Gastrocnemius medialis (tissue), 4 donors: ENCODE results near the gene SLC25A22. TPM values are rescaled to one million over a fixed set of nuclear protein-coding genes. Genes with fewer than 3 reads are reported as not detected.

ENCODE experiments used
- ATAC-seq, 2 donors: fragments of 150-250 bp; one replicate each; pipeline ENCODE4 v1.9.1; 2016
- DNase-seq, 2 donors: peaks; one replicate each; pipeline ENCODE4 v3.0.0-alpha.2; 2019
- H3K27ac ChIP-seq, 4 donors: fragments of 200-600 bp; sonication (generic); 1 replicate in 1 of 4; 2 replicates in 3 of 4; pipeline ENCODE4 v1.5.1; 2016 to 2018; ENCODE audit warnings: mild to moderate bottlenecking in 2 of 4, moderate library complexity in 1 of 4
- H3K27me3 ChIP-seq, 3 donors: fragments of 200-600 bp; sonication (generic) in 2 of 3; 1 replicate in 1 of 3; 2 replicates in 2 of 3; pipeline versions ENCODE4 v1.5.1 to v1.6.0; 2016 to 2019; ENCODE audit warnings: mild to moderate bottlenecking in 1 of 3, moderate library complexity in 1 of 3
- H3K36me3 ChIP-seq, 2 donors: fragments of 200-600 bp; sonication (generic) in 1 of 2; one replicate each; pipeline ENCODE4 v1.5.1; 2017 to 2018
- H3K4me1 ChIP-seq, 2 donors: fragments of 200-600 bp; sonication (generic) in 1 of 2; one replicate each; pipeline ENCODE4 v1.5.1; 2016 to 2017; ENCODE audit warnings: mild to moderate bottlenecking in 2 of 2
- H3K4me3 ChIP-seq, 4 donors: fragments of 200-600 bp; sonication (generic) in 3 of 4; 1 replicate in 1 of 4; 2 replicates in 3 of 4; pipeline ENCODE4 v1.5.1; 2016 to 2019; ENCODE audit warnings: mild to moderate bottlenecking in 2 of 4
- H3K9me3 ChIP-seq, 3 donors: fragments of 200-600 bp; sonication (generic) in 2 of 3; 1 replicate in 1 of 3; 2 replicates in 2 of 3; pipeline ENCODE4 v1.5.1; 2016 to 2019
- CTCF ChIP-seq, 5 experiments: fragments of 450-650 bp in 3 of 5; fragments of 200-600 bp in 2 of 5; sonication (generic) in 2 of 5; IDR thresholded peaks in 4 of 5; conservative IDR thresholded peaks in 1 of 5; 1 replicate in 4 of 5; 2 replicates in 1 of 5; pipeline ENCODE4 v1.5.1; 2016 to 2019; ENCODE audit warnings: antibody characterized with exemption in 5 of 5, mild to moderate bottlenecking in 3 of 5, moderate library complexity in 3 of 5
- POLR2A ChIP-seq, 2 donors: fragments of 450-650 bp; IDR thresholded peaks; one replicate each; pipeline ENCODE4 v1.6.1; 2017; ENCODE audit warnings: antibody characterized with exemption in 2 of 2, mild to moderate bottlenecking in 2 of 2, moderate library complexity in 2 of 2
- in situ Hi-C, 4 donors: fragments of 200-750 bp; cut with MboI; loops; one replicate each; pipeline versions ENCODE4 v1.15.0 to v1.8.0; 2017; ENCODE audit warnings: low sequenced_read_pairs in 4 of 4
- intact Hi-C: fragments of 100-400 bp; cut with DNase I; formaldehyde crosslinking; loops from one replicate; pipeline ENCODE4 v1.15.1; 2023; ENCODE audit warnings: low total_unique reads
- total RNA-seq, 4 donors: library from RNA; depleted of rRNA; stranded (reverse); fragments of >200 nt; gene quantifications; one replicate each; pipeline versions ENCODE4 v1.1.0 to v1.2.3, GENCODE V29; 2016

The SLC25A22 gene
- total RNA-seq, 4 donors from 2014 or later = 0.80 to 1.5 (median 1.0) TPM; not detected in 1

- Histone ChIP-seq H3K27me3 (no peaks in the 10 kb centered on the region), H3K9me3 (no peaks in the 10 kb centered on the region), H3K27ac (peak within 1 kb of the TSS; percentile 82 to 97 (median 86)), H3K4me3 (peak within 1 kb of the TSS; percentile 83 to 97 (median 87)), H3K36me3 (peaks cover 0 to 27% of the 10 kb centered on the region in 2 donors), H3K4me1 (peaks cover 29 to 37% of the 10 kb centered on the region in 2 donors)
- in situ Hi-C loops = no loop called here
- TF ChIP-seq POLR2A (IDR thresholded peaks at IDR 0.05) (peak; percentile 89 to 93), CTCF (IDR thresholded peaks at IDR 0.05 in 4 of 5, conservative IDR thresholded peaks at IDR 0.05 in 1 of 5) (peak in 2 of 5 experiments; percentile 52 to 57)
- peak; percentile 75 to 79 for ATAC-seq
- intact Hi-C loops = loop anchor here (2.0 to 5.0 kb wide), 2 partner anchors 22 to 70 kb away; partner anchors contain the start of gene CHID1
- peak; percentile 84 to 88 for DNase-seq
Measured at GRCh38 chr11:842370-843002, 44.4 kb upstream of the SLC25A22 start, which contains the start of the genes POLR2L and TSPAN4. Gene POLR2L, minus strand, starts transcription at chr11:842529. Its CDS starts 21 bp downstream, at chr11:842508. Gene TSPAN4, plus strand, starts transcription at chr11:842852. Its CDS starts 7,453 bp downstream, at chr11:850305.

- TF ChIP-seq CTCF (IDR thresholded peaks at IDR 0.05 in 4 of 5, conservative IDR thresholded peaks at IDR 0.05 in 1 of 5) (no peak), POLR2A (IDR thresholded peaks at IDR 0.05) (no peak)
- peak overlapping the region; percentile 83 to 97 (median 87) for H3K4me3 ChIP-seq
- intact Hi-C loops = loop anchor here (1.0 to 5.0 kb wide), 3 partner anchors 9 to 70 kb away; partner anchors contain the start of gene CHID1
- in situ Hi-C loops = no loop called here
- DNase-seq (no peak), ATAC-seq (peak; percentile 19 to 32)
- peaks cover 29 to 37% of the 10 kb centered on the region in 2 donors for H3K4me1 ChIP-seq
- H3K27me3 ChIP-seq = no peaks in the 10 kb centered on the region
- H3K36me3 ChIP-seq = peaks cover 0 to 32% of the 10 kb centered on the region in 2 donors
- H3K27ac ChIP-seq = peak overlapping the region; percentile 82 to 97 (median 86)
- no peaks in the 10 kb centered on the region for H3K9me3 ChIP-seq
Measured at GRCh38 chr11:841981-842369, 43.9 kb upstream of the SLC25A22 start.

GRCh38 chr11:839875-840617 is 42.0 kb upstream of the SLC25A22 start:
- intact Hi-C loops (loop anchor here (5.0 kb wide), 1 partner anchor 72 kb away; the partner anchor contains the start of gene CHID1), in situ Hi-C loops (no loop called here)
- peaks cover 0 to 45% of the 10 kb centered on the region in 2 donors for H3K36me3 ChIP-seq
- TF ChIP-seq POLR2A (IDR thresholded peaks at IDR 0.05) (no peak), CTCF (IDR thresholded peaks at IDR 0.05 in 4 of 5, conservative IDR thresholded peaks at IDR 0.05 in 1 of 5) (no peak)
- no peak for ATAC-seq
- H3K9me3 ChIP-seq = no peaks in the 10 kb centered on the region
- no peaks in the 10 kb centered on the region for H3K27me3 ChIP-seq
- H3K4me1 ChIP-seq = peaks cover 23 to 39% of the 10 kb centered on the region in 2 donors
- no peak for DNase-seq
- no peak overlapping the region for H3K4me3 ChIP-seq
- H3K27ac ChIP-seq = peak overlapping the region in 2 of 4 donors; percentile 6 to 97

- DNase-seq = no peak
- Histone ChIP-seq H3K4me1 (peaks cover 31 to 41% of the 10 kb centered on the region in 2 donors), H3K27ac (peak overlapping the region in 2 of 4 donors; percentile 24 to 97), H3K36me3 (peaks cover 0 to 45% of the 10 kb centered on the region in 2 donors), H3K9me3 (no peaks in the 10 kb centered on the region), H3K4me3 (no peak overlapping the region), H3K27me3 (no peaks in the 10 kb centered on the region)
- ATAC-seq = no peak
- intact Hi-C loops = no loop called here
- in situ Hi-C loops = no loop called here
- no peak for TF ChIP-seq CTCF (IDR thresholded peaks at IDR 0.05 in 4 of 5, conservative IDR thresholded peaks at IDR 0.05 in 1 of 5)
- no peak for TF ChIP-seq POLR2A (IDR thresholded peaks at IDR 0.05)
Measured at GRCh38 chr11:839280-839623, 41.2 kb upstream of the SLC25A22 start.
